Body of pancreas (tissue), 4 donors: ENCODE results near the gene LILRA2. TPM values are rescaled to one million over a fixed set of nuclear protein-coding genes. Genes with fewer than 3 reads are reported as not detected.
"Not testable (repeated sequence)": the region's sequence is repeated elsewhere in the genome, so short reads cannot be mapped to it uniquely, and the experiment has no call there.

ENCODE experiments used
- ATAC-seq: fragments of 150-250 bp; one replicate; pipeline ENCODE4 v1.9.1; 2016
- DNase-seq, 4 donors: peaks; one replicate each; pipeline ENCODE4 v3.0.0-alpha.2; 2019
- H3K27ac ChIP-seq, 4 donors: fragments of 200-600 bp; sonication (generic); 1 replicate in 3 of 4; 2 replicates in 1 of 4; pipeline versions ENCODE4 v1.5.1 to v1.6.1; 2016 to 2019; ENCODE audit warnings: mild to moderate bottlenecking in 1 of 4, mixed read lengths in 1 of 4, moderate library complexity in 1 of 4
- H3K27me3 ChIP-seq, 2 donors: fragments of 200-600 bp; sonication (generic); one replicate each; pipeline ENCODE4 v1.6.0; 2016; ENCODE audit warnings: mild to moderate bottlenecking in 1 of 2
- H3K36me3 ChIP-seq, 2 donors: fragments of 200-600 bp; sonication (generic); replicated peaks in 1 of 2; 2 replicates each; pipeline ENCODE4 v1.5.1; 2016; ENCODE audit warnings: low read depth in 2 of 2; ENCODE audit not compliant: insufficient read depth in 1 of 2
- H3K4me1 ChIP-seq: fragments of 200-600 bp; sonication (generic); one replicate; pipeline ENCODE4 v1.6.0; 2016
- H3K4me3 ChIP-seq, 2 donors: fragments of 200-600 bp; sonication (generic); 1 replicate in 1 of 2; 2 replicates in 1 of 2; pipeline ENCODE4 v1.5.1; 2016 to 2019
- H3K9me3 ChIP-seq, 3 donors: fragments of 200-600 bp; sonication (generic); 1 replicate in 2 of 3; 2 replicates in 1 of 3; pipeline ENCODE4 v1.5.1; 2016
- POLR2A ChIP-seq, 3 donors: fragments of 450-650 bp; IDR thresholded peaks; one replicate each; pipeline ENCODE4 v1.6.1; 2016; ENCODE audit warnings: antibody characterized with exemption in 3 of 3, mild to moderate bottlenecking in 2 of 3
- WGBS, 2 donors: methylation state at CpG; one replicate each; pipeline ENCODE4 v1.1.5; 2017; 5-methylcytosine and 5-hydroxymethylcytosine counted together
- intact Hi-C: fragments of 100-400 bp; cut with DNase I; formaldehyde crosslinking; loops from one replicate; pipeline ENCODE4 v1.15.1; 2023
- total RNA-seq, 2 donors: library from RNA; depleted of rRNA; stranded (reverse); fragments of >200 nt; gene quantifications; one replicate each; pipeline ENCODE4 v1.1.0, GENCODE V29; 2016
- TF ChIP-seq, protein P1 (sequence below), 7 experiments: fragments of 450-650 bp in 4 of 7; fragments of 200-600 bp in 3 of 7; sonication (generic) in 3 of 7; IDR thresholded peaks; one replicate each; pipeline ENCODE4 v1.5.1; 2016 to 2019; ENCODE audit warnings: antibody characterized with exemption in 7 of 7

The LILRA2 gene
- total RNA-seq, 2 donors from 2014 or later = 1.6 TPM; not detected in 1

DNA sequence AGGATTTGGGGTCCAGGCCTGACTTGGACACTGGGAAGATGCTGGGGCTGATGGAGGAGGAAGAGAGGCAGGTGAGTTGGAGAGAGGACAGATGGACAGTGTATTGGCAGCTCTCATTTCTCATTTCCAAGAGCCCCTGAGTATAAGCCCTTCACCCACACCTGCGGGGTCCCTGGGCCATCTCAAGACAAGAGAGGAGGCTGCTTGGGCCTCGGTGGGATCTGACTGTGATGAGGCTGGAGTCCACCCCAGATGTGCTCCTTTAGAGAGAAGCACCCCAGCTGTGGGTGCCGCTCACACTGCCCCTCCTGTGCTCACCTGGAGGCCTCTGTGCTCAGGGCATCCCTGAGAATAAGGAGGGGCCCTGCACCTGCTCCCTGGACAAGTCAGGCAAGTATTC, 3.7 kb downstream of the LILRA2 start:
- Histone ChIP-seq H3K36me3 (no peaks in the 10 kb centered on the region), H3K4me1 (no peaks in the 10 kb centered on the region), H3K9me3 (no peaks in the 10 kb centered on the region), H3K4me3 (no peak overlapping the region), H3K27me3 (no peaks in the 10 kb centered on the region), H3K27ac (no peak overlapping the region)
- ATAC-seq = no peak
- TF ChIP-seq POLR2A (IDR thresholded peaks at IDR 0.05) = no peak
- TF ChIP-seq, protein P1, sequence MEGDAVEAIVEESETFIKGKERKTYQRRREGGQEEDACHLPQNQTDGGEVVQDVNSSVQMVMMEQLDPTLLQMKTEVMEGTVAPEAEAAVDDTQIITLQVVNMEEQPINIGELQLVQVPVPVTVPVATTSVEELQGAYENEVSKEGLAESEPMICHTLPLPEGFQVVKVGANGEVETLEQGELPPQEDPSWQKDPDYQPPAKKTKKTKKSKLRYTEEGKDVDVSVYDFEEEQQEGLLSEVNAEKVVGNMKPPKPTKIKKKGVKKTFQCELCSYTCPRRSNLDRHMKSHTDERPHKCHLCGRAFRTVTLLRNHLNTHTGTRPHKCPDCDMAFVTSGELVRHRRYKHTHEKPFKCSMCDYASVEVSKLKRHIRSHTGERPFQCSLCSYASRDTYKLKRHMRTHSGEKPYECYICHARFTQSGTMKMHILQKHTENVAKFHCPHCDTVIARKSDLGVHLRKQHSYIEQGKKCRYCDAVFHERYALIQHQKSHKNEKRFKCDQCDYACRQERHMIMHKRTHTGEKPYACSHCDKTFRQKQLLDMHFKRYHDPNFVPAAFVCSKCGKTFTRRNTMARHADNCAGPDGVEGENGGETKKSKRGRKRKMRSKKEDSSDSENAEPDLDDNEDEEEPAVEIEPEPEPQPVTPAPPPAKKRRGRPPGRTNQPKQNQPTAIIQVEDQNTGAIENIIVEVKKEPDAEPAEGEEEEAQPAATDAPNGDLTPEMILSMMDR (IDR thresholded peaks at IDR 0.05) = no peak
- 43 to 49% methylated on average over 3 of the region's 3 CpGs for WGBS, 2 donors
- intact Hi-C loops = loop anchor here (2.0 kb wide), 1 partner anchor 283 kb away; no protein-coding TSS in a partner anchor
- no peak for DNase-seq

DNA sequence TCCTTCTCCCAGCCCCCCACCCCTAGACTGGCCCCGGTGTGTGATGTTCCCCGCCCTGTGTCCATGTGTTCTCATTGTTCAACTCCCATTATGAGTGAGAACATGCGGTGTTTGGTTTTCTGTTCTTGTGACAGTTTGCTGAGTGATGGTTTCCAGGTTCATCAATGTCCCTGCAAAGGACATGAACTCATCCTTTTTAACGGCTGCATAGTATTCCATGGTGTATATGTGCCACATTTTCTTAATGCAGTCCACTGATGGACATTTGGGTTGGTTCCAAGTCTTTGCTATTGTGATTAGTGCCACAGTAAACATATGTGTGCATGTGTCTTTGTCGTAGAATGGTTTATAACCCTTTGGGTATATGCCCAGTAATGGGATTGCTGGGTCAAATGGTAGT, 4.7 kb downstream of the LILRA2 start:
- H3K9me3 ChIP-seq, H3K27ac ChIP-seq, H3K36me3 ChIP-seq, H3K27me3 ChIP-seq, H3K4me3 ChIP-seq, H3K4me1 ChIP-seq, intact Hi-C loops, ATAC-seq, DNase-seq: not testable (repeated sequence)
- WGBS, 2 donors = 69 to 76% methylated on average over 5 of the region's 5 CpGs

DNA sequence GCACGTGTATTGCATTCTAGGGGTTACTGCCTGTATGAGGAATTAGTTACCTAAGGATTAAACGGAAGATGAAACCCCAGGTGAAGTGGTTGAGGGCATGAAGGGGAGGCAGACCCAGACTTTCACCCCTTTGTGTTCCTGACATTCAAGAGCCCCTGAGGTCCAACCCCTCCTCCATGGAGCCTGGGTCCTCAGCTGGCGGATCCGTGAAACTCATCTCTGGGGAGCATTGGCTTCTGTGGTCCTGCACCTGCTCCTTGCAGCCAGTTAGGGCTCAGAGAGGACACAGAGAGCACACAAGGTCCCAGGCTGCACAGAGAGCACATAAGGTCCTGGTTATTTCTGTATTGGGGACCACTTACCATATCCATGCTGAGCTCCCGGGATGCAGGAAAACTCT, 12.8 kb downstream of the LILRA2 start:
- TF ChIP-seq, protein P1 (IDR thresholded peaks at IDR 0.05) = no peak
- TF ChIP-seq POLR2A (IDR thresholded peaks at IDR 0.05) = no peak
- ATAC-seq (no peak), DNase-seq (no peak)
- intact Hi-C loops = loop anchor here (2.0 kb wide), 1 partner anchor 306 kb away; the partner anchor contains the start of gene LILRB2
- H3K4me3 ChIP-seq = no peak overlapping the region
- H3K4me1 ChIP-seq = no peaks in the 10 kb centered on the region
- H3K9me3 ChIP-seq = no peaks in the 10 kb centered on the region
- H3K36me3 ChIP-seq = no peaks in the 10 kb centered on the region
- WGBS, 2 donors = 34 to 50% methylated on average over 3 to 5 of the region's 5 CpGs
- H3K27me3 ChIP-seq = no peaks in the 10 kb centered on the region
- no peak overlapping the region for H3K27ac ChIP-seq

DNA sequence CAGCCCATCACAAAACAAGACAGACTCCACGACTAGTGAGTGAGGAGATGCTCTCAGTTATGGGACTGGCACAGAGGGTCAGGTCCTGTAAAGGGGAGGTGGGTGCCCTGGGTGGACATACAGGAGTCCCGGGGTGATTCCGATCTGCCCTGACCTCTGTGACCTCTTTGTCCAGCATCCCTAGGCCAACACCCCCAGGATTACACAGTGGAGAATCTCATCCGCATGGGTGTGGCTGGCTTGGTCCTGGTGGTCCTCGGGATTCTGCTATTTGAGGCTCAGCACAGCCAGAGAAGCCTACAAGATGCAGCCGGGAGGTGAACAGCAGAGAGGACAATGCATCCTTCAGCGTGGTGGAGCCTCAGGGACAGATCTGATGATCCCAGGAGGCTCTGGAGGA, 13.4 kb downstream of the LILRA2 start:
- TF ChIP-seq POLR2A (IDR thresholded peaks at IDR 0.05) = no peak
- TF ChIP-seq, protein P1 (IDR thresholded peaks at IDR 0.05) = no peak
- H3K4me1 ChIP-seq = no peaks in the 10 kb centered on the region
- DNase-seq (no peak), ATAC-seq (no peak)
- H3K27ac ChIP-seq = no peak overlapping the region
- no peak overlapping the region for H3K4me3 ChIP-seq
- H3K36me3 ChIP-seq = no peaks in the 10 kb centered on the region
- WGBS, 2 donors = 50 to 52% methylated on average over 7 of the region's 7 CpGs
- no peaks in the 10 kb centered on the region for H3K27me3 ChIP-seq
- no peaks in the 10 kb centered on the region for H3K9me3 ChIP-seq
- intact Hi-C loops = loop anchor here (2.0 kb wide), 1 partner anchor 306 kb away; the partner anchor contains the start of gene LILRB2

DNA sequence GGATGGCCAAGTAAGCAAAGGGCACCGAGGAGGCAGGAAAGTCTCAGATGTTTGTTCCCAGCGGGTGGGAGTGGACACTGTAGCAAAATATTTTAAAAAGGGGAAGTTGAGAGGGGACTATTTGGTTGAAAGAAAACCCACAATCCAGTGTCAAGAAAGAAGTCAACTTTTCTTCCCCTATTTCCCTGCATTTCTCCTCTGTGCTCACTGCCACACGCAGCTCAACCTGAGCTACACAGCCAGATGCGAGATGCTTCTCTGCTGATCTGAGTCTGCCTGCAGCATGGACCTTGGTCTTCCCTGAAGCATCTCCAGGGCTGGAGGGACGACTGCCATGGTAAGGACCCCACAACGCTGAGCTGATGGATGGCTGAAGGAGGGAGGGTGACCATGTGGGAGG, 19.9 kb downstream of the LILRA2 start, which contains the start of gene LILRA1:
TSS of gene LILRA1 (plus strand) at position 188 of the 400 bp plus-strand sequence. CDS start 613 bp downstream, outside the sequence.
- H3K4me1 ChIP-seq, ATAC-seq, H3K9me3 ChIP-seq, H3K36me3 ChIP-seq, intact Hi-C loops, DNase-seq, H3K4me3 ChIP-seq, H3K27me3 ChIP-seq: not testable (repeated sequence)
- H3K27ac ChIP-seq = peak within 1 kb of the TSS in 1 of 4 donors; percentile 25
- 31 to 48% methylated on average over 6 of the region's 6 CpGs for WGBS, 2 donors

DNA sequence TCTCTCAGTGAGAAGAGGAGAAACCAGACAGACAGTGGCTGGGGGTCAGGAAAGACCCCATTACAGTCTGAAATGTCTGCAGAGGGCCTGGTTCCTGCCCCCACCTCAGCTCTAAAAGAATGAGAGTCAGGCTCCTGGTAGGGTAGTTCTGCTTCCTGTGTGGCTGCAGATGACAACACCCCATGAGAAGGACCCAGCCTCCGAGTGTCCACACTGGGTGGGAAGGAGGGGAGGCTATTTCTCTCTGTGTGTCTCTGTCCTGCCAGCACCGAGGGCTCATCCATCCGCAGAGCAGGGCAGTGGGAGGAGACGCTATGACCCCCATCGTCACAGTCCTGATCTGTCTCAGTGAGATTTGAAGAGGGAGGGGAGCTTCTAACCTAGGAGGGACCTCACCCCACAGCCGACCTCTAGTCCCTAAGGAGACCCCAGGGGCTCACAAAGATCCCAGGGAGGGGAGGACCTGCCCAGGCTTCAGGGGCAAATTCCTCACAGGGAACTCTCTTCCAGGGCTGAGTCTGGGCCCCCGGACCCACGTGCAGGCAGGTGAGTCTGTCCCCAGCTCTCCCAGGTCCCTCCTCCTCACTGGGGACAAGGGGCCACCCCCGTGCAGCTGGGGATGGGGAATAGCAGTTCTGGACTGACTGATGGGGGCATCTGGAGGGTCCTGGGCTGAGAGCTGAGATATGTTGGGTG, 20.5 kb downstream of the LILRA2 start:
- intact Hi-C loops, ATAC-seq, H3K9me3 ChIP-seq, H3K27me3 ChIP-seq, H3K4me1 ChIP-seq, H3K36me3 ChIP-seq, DNase-seq, H3K4me3 ChIP-seq: not testable (repeated sequence)
- H3K27ac ChIP-seq = peak overlapping the region in 1 of 4 donors; percentile 25
- WGBS, 2 donors = 42 to 67% methylated on average over 3 to 8 of the region's 9 CpGs
